GM19438 (cell line): ENCODE results near the gene REM1.

Experiments
- ATAC-seq: cut with Tn5 transposase; IDR thresholded peaks from one replicate; pipeline ENCODE4 v1.9.1; 2021; ENCODE audit warnings: low read depth; ENCODE audit not compliant: unreplicated experiment

Gene REM1

GRCh38 chr20:31476643-31477215 lies 1.6 kb downstream of the REM1 start:
- ATAC-seq: no peak

GRCh38 chr20:31484001-31484400 lies 8.9 kb downstream of the REM1 start:
- no peak for ATAC-seq

GRCh38 chr20:31485450-31486339 lies 10.6 kb downstream of the REM1 start:
- no peak for ATAC-seq

- ATAC-seq: no peak
These were observed 13.0 kb downstream of the REM1 start for GRCh38 chr20:31488115-31488514.

- ATAC-seq: no peak
These were observed 14.1 kb downstream of the REM1 start for GRCh38 chr20:31489152-31489551.

- no peak for ATAC-seq
These were observed 15.7 kb downstream of the REM1 start for GRCh38 chr20:31490752-31491151.

- no peak for ATAC-seq
These were observed 19.0 kb downstream of the REM1 start for GRCh38 chr20:31494131-31494530.

- no peak for ATAC-seq
These were observed 21.7 kb downstream of the REM1 start for GRCh38 chr20:31496761-31497295.

- ATAC-seq: no peak
These were observed 22.9 kb downstream of the REM1 start for GRCh38 chr20:31497838-31498540.

GRCh38 chr20:31500527-31500926 lies 25.4 kb downstream of the REM1 start:
- ATAC-seq: no peak

- peak; percentile 85 for ATAC-seq
These were observed 28.0 kb downstream of the REM1 start for GRCh38 chr20:31502884-31503673.

- no peak for ATAC-seq
These were observed 30.8 kb downstream of the REM1 start for GRCh38 chr20:31505903-31506302.

GRCh38 chr20:31508517-31509244 lies 33.6 kb downstream of the REM1 start:
- ATAC-seq: no peak

GRCh38 chr20:31514154-31515071 lies 39.3 kb downstream of the REM1 start, which contains the start of gene HM13:
Gene HM13 (plus strand): TSS chr20:31514442. CDS start chr20:31514552, 110 bp downstream.
- ATAC-seq: peak; percentile 86

- ATAC-seq: no peak
These were observed 40.1 kb downstream of the REM1 start for GRCh38 chr20:31515072-31515774.

- no peak for ATAC-seq
These were observed 40.7 kb downstream of the REM1 start for GRCh38 chr20:31515775-31516107.

- ATAC-seq: no peak
These were observed 41.1 kb downstream of the REM1 start for GRCh38 chr20:31516166-31516565.

- ATAC-seq: no peak
These were observed 41.6 kb downstream of the REM1 start for GRCh38 chr20:31516651-31517050.
